HCT116 (cell line): ENCODE measurements around the gene COBLL1.

Experiments used
- CTCF ChIP-seq, 3 experiments: fragments of 200-600 bp in 1 of 3; sonication (generic) in 1 of 3; IDR thresholded peaks in 2 of 3; conservative IDR thresholded peaks in 1 of 3; 2 replicates each; pipeline ENCODE4 v1.5.1; 2012 to 2017; ENCODE audit warnings: low read depth in 2 of 3, low read length in 2 of 3, antibody characterized with exemption in 1 of 3, borderline replicate concordance in 1 of 3, control low read depth in 1 of 3, mild to moderate bottlenecking in 1 of 3, mixed read lengths in 1 of 3, mixed run types in 1 of 3, moderate library complexity in 1 of 3; ENCODE audit not compliant: insufficient read depth in 1 of 3
- MAX ChIP-seq: IDR thresholded peaks from 2 replicates; pipeline ENCODE4 v1.6.1; 2012

- no peak for TF ChIP-seq CTCF (IDR thresholded peaks at IDR 0.05 in 2 of 3, conservative IDR thresholded peaks at IDR 0.05 in 1 of 3; ENCODE audit: borderline replicate concordance in 1 of 3, insufficient read depth in 1 of 3, low read depth in 2 of 3, low read length in 2 of 3)
- TF ChIP-seq MAX, result no peak
Measured at GRCh38 chr2:164692114-164692513, 149.5 kb downstream of the COBLL1 start.
